HL-60 (cell line): ENCODE data around the gene HAVCR2.

Source experiments
- DNase-seq, 2 experiments: peaks; one replicate each; pipeline ENCODE4 v3.0.0-alpha.2; 2010 to 2020; ENCODE audit warnings: low read depth in 1 of 2, low spot score in 1 of 2
- H3K27ac ChIP-seq: fragments of 250-450 bp; sonication (Bioruptor Pico); replicated peaks from 2 replicates; pipeline ENCODE4 v1.5.1; 2020; ENCODE audit warnings: mild to moderate bottlenecking, moderate library complexity
- H3K27me3 ChIP-seq: fragments of 250-450 bp; sonication (Bioruptor Pico); 2 replicates; pipeline ENCODE4 v1.5.1; 2021; ENCODE audit warnings: mild to moderate bottlenecking, moderate library complexity; ENCODE audit not compliant: insufficient read depth, poor library complexity, severe bottlenecking
- H3K4me3 ChIP-seq: replicated peaks from 2 replicates; pipeline ENCODE4 v1.5.1; 2011; ENCODE audit warnings: mild to moderate bottlenecking, control low read depth, low read length; ENCODE audit not compliant: insufficient read depth
- CTCF ChIP-seq: IDR thresholded peaks from one replicate; pipeline ENCODE4 v1.5.1; 2011; ENCODE audit warnings: low read length, control low read depth, inconsistent platforms; ENCODE audit not compliant: insufficient read depth
- GABPA ChIP-seq: IDR thresholded peaks from 2 replicates; pipeline ENCODE4 v1.6.1; 2012; ENCODE audit warnings: low read depth
- POLR2AphosphoS5 ChIP-seq: IDR thresholded peaks from 2 replicates; pipeline ENCODE4 v1.6.1; 2012; ENCODE audit warnings: low read depth
- REST ChIP-seq: IDR thresholded peaks from 2 replicates; pipeline ENCODE4 v1.6.1; 2012; ENCODE audit warnings: low read depth; ENCODE audit not compliant: insufficient replicate concordance
- SPI1 ChIP-seq: IDR thresholded peaks from 2 replicates; pipeline ENCODE4 v1.6.1; 2012; ENCODE audit warnings: low read depth, mild to moderate bottlenecking, borderline replicate concordance

The HAVCR2 gene

GRCh38 chr5:157115502-157115901, 6.7 kb upstream of the HAVCR2 start:
- no peaks in the 10 kb centered on the region for H3K27me3 ChIP-seq
- H3K27ac ChIP-seq, result no peak overlapping the region
- TF ChIP-seq GABPA (no peak), CTCF (no peak), SPI1 (no peak), POLR2AphosphoS5 (no peak), REST (no peak)
- DNase-seq, result no peak
- no peak overlapping the region for H3K4me3 ChIP-seq

GRCh38 chr5:157115012-157115411, 6.2 kb upstream of the HAVCR2 start:
- no peak for DNase-seq
- Histone ChIP-seq H3K4me3 (no peak overlapping the region), H3K27ac (no peak overlapping the region), H3K27me3 (no peaks in the 10 kb centered on the region)
- TF ChIP-seq REST (no peak), SPI1 (no peak), GABPA (no peak), CTCF (no peak), POLR2AphosphoS5 (no peak)

- peak in 1 of 2 experiments; percentile 38 for DNase-seq
- Histone ChIP-seq H3K4me3 (no peak overlapping the region), H3K27ac (no peak overlapping the region; the same call in 1 of the 2 replicates), H3K27me3 (no peaks in the 10 kb centered on the region)
- TF ChIP-seq SPI1 (no peak), CTCF (no peak), GABPA (no peak), POLR2AphosphoS5 (no peak), REST (no peak)
Measured at GRCh38 chr5:157113002-157113401, 4.2 kb upstream of the HAVCR2 start.
